Fibroblast of skin of scalp (primary cell): ENCODE results near the gene IQCC.
A peak's percentile ranks its signal among the peaks of the same experiment; 100 is the strongest.

Experiments
- DNase-seq: peaks from one replicate; pipeline ENCODE4 v3.0.0-alpha.2; 2013

IQCC gene

GRCh38 chr1:32195972-32196823, 9.3 kb upstream of the IQCC start:
- no peak for DNase-seq

GRCh38 chr1:32197074-32197473, 8.4 kb upstream of the IQCC start:
- no peak for DNase-seq

GRCh38 chr1:32197837-32198236, 7.6 kb upstream of the IQCC start:
- DNase-seq: no peak

GRCh38 chr1:32198237-32199042, 7.0 kb upstream of the IQCC start:
- no peak for DNase-seq

GRCh38 chr1:32199043-32199716, 6.3 kb upstream of the IQCC start:
- no peak for DNase-seq

GRCh38 chr1:32199717-32200072, 5.8 kb upstream of the IQCC start:
- no peak for DNase-seq

- peak; percentile 69 for DNase-seq
Measured at GRCh38 chr1:32200226-32201010, 5.1 kb upstream of the IQCC start, which contains the start of gene CCDC28B. Gene CCDC28B (plus strand): TSS chr1:32200595. CDS start chr1:32201936, 1,341 bp downstream.

- peak; percentile 63 for DNase-seq
Measured at GRCh38 chr1:32201011-32201855, 4.2 kb upstream of the IQCC start.

GRCh38 chr1:32204943-32205361, 519 bp upstream of the IQCC start:
- DNase-seq: no peak

GRCh38 chr1:32208469-32208868, 3.0 kb downstream of the IQCC start:
- no peak for DNase-seq

- DNase-seq: no peak
Measured at GRCh38 chr1:32208891-32209328, 3.4 kb downstream of the IQCC start, which contains the start of gene DCDC2B. Gene DCDC2B (plus strand): TSS chr1:32209089. CDS start chr1:32209094, 5 bp downstream.

- peak; percentile 73 for DNase-seq
Measured at GRCh38 chr1:32215629-32216480, 10.4 kb downstream of the IQCC start.

- no peak for DNase-seq
Measured at GRCh38 chr1:32216566-32216965, 11.1 kb downstream of the IQCC start.

GRCh38 chr1:32219022-32219421, 13.6 kb downstream of the IQCC start:
- peak; percentile 30 for DNase-seq

GRCh38 chr1:32220746-32221580, 15.5 kb downstream of the IQCC start:
- no peak for DNase-seq

- no peak for DNase-seq
Measured at GRCh38 chr1:32221581-32221979, 16.1 kb downstream of the IQCC start.

GRCh38 chr1:32221980-32222755, 16.7 kb downstream of the IQCC start, which contains the start of the genes EIF3I and TMEM234:
Gene EIF3I (plus strand): TSS chr1:32222407. CDS start chr1:32222442, 35 bp downstream.
Gene TMEM234 (minus strand): TSS chr1:32222353. CDS start chr1:32222322, 31 bp downstream.
- DNase-seq: peak; percentile 92

GRCh38 chr1:32223683-32224082, 18.2 kb downstream of the IQCC start:
- no peak for DNase-seq
